Activated CD4-positive, alpha-beta T cell treated with anti-CD3 and anti-CD28 coated beads, Interleukin-2, Interleukin-6, amounts not matched to agents 100 ng/mL and 50 ng/mL, durations not matched to agents 16 hours and 8 hours (primary cell): ENCODE measurements around the gene CAPN11.
"Not testable (repeated sequence)": the region's sequence is repeated elsewhere in the genome, so short reads cannot be mapped to it uniquely, and the experiment has no call there.

Experiments used
- DNase-seq: peaks from one replicate; pipeline ENCODE4 v3.0.0-alpha.2; 2020

CAPN11 gene

GRCh38 chr6:44132476-44132875, 26.1 kb upstream of the CAPN11 start:
- DNase-seq = no peak

GRCh38 chr6:44133003-44133931, 25.4 kb upstream of the CAPN11 start:
- DNase-seq = peak; percentile 14

- no peak for DNase-seq
Observed at GRCh38 chr6:44133981-44134711, 24.5 kb upstream of the CAPN11 start.

GRCh38 chr6:44135173-44135758, 23.4 kb upstream of the CAPN11 start:
- no peak for DNase-seq

- no peak for DNase-seq
Observed at GRCh38 chr6:44135875-44136274, 22.7 kb upstream of the CAPN11 start.

GRCh38 chr6:44138717-44139350, 19.8 kb upstream of the CAPN11 start:
- DNase-seq = no peak

- no peak for DNase-seq
Observed at GRCh38 chr6:44139351-44139743, 19.3 kb upstream of the CAPN11 start.

- DNase-seq = no peak
Observed at GRCh38 chr6:44142835-44143234, 15.8 kb upstream of the CAPN11 start.

- no peak for DNase-seq
Observed at GRCh38 chr6:44143731-44144130, 14.9 kb upstream of the CAPN11 start.

- not testable (repeated sequence) for DNase-seq
Observed at GRCh38 chr6:44144536-44144935, 14.1 kb upstream of the CAPN11 start.

- no peak for DNase-seq
Observed at GRCh38 chr6:44145839-44146238, 12.8 kb upstream of the CAPN11 start.

GRCh38 chr6:44146685-44147084, 11.9 kb upstream of the CAPN11 start:
- no peak for DNase-seq

- DNase-seq = no peak
Observed at GRCh38 chr6:44147256-44147655, 11.4 kb upstream of the CAPN11 start.

- no peak for DNase-seq
Observed at GRCh38 chr6:44148306-44148705, 10.3 kb upstream of the CAPN11 start.

GRCh38 chr6:44149369-44150012, 9.1 kb upstream of the CAPN11 start:
- no peak for DNase-seq

GRCh38 chr6:44150317-44150917, 8.2 kb upstream of the CAPN11 start:
- DNase-seq = no peak

GRCh38 chr6:44151348-44152108, 7.1 kb upstream of the CAPN11 start:
- peak; percentile 87 for DNase-seq

- DNase-seq = no peak
Observed at GRCh38 chr6:44152109-44152461, 6.5 kb upstream of the CAPN11 start.

GRCh38 chr6:44152533-44152932, 6.1 kb upstream of the CAPN11 start:
- DNase-seq = no peak

GRCh38 chr6:44154067-44154466, 4.6 kb upstream of the CAPN11 start:
- DNase-seq = no peak

- no peak for DNase-seq
Observed at GRCh38 chr6:44156494-44157151, 2.0 kb upstream of the CAPN11 start.
